ENCODE data around the gene PHF13. TPM values are rescaled to one million over a fixed set of nuclear protein-coding genes. Genes with fewer than 3 reads are reported as not detected.

The PHF13 gene
- polyA plus RNA-seq, 1 donor (not counting 4 experiments of a cell fraction or from before 2014, with no cell fraction given), result 4.5 TPM

- H2AFZ ChIP-seq (ENCODE audit: control insufficient read depth, low read length), result peak overlapping the region; percentile 86
- H3K4me3 ChIP-seq (ENCODE audit: control insufficient read depth in 2 of 3, extremely low read depth in 1 of 3, insufficient read depth in 2 of 3, low read depth in 1 of 3, low read length in 3 of 3), result peak overlapping the region; percentile 78 to 91 (median 90)
- peak overlapping the region; percentile 82 for H3K4me2 ChIP-seq (ENCODE audit: control insufficient read depth, extremely low read depth, insufficient read depth, low read depth, low read length)
- peak overlapping the region; percentile 83 for H3K9ac ChIP-seq (ENCODE audit: control insufficient read depth, extremely low read depth, insufficient read depth, low read length)
- dilution Hi-C loops (cut with MboI; ENCODE audit: extremely low pct_ligation_motif_present, low sequenced_read_pairs), result no loop called here
- no peak for TF ChIP-seq EZH2 (IDR thresholded peaks at IDR 0.05; ENCODE audit: low read length)
- no peak for TF ChIP-seq CTCF (optimal IDR thresholded peaks at IDR 0.05 in 1 of 3, IDR thresholded peaks at IDR 0.05 in 1 of 3, conservative IDR thresholded peaks at IDR 0.05 in 1 of 3; ENCODE audit: extremely low read depth in 1 of 3, insufficient read depth in 2 of 3, low read length in 3 of 3)
- peaks cover 2% of the 10 kb centered on the region for H3K9me1 ChIP-seq (ENCODE audit: control insufficient read depth, extremely low read depth, insufficient read depth, low read length)
- H3K79me2 ChIP-seq (ENCODE audit: control insufficient read depth, insufficient read depth, low read length), result peaks cover 18% of the 10 kb centered on the region
- H4K20me1 ChIP-seq (ENCODE audit: control insufficient read depth, extremely low read depth, insufficient read depth, low read length), result peaks cover 3% of the 10 kb centered on the region
- DNase-seq (ENCODE audit: low read depth, low spot score), result no peak
- peaks cover 0 to 9% of the 10 kb centered on the region in 2 experiments for H3K36me3 ChIP-seq (ENCODE audit: control insufficient read depth in 2 of 2, extremely low read depth in 1 of 2, insufficient read depth in 2 of 2, low read length in 2 of 2)
- peaks cover 26% of the 10 kb centered on the region for H3K4me1 ChIP-seq (ENCODE audit: control insufficient read depth, extremely low read depth, insufficient read depth, low read length)
- peak overlapping the region; percentile 69 for H3K27ac ChIP-seq (ENCODE audit: control insufficient read depth, insufficient read depth, low read length)
- H3K9me3 ChIP-seq (ENCODE audit: control insufficient read depth, low read depth, low read length), result no peaks in the 10 kb centered on the region
- FAIRE-seq, result no peak
- no peaks in the 10 kb centered on the region for H3K27me3 ChIP-seq (ENCODE audit: control insufficient read depth, extremely low read depth, insufficient read depth, low read length)
These were observed 33.4 kb upstream of the PHF13 start for GRCh38 chr1:6580119-6580592.

GRCh38 chr1:6580593-6581409, 32.7 kb upstream of the PHF13 start:
- Histone ChIP-seq H3K4me1 (ENCODE audit: control insufficient read depth, extremely low read depth, insufficient read depth, low read length) (peaks cover 26% of the 10 kb centered on the region), H3K79me2 (ENCODE audit: control insufficient read depth, insufficient read depth, low read length) (peaks cover 18% of the 10 kb centered on the region), H3K27me3 (ENCODE audit: control insufficient read depth, extremely low read depth, insufficient read depth, low read length) (no peaks in the 10 kb centered on the region), H3K9me1 (ENCODE audit: control insufficient read depth, extremely low read depth, insufficient read depth, low read length) (peaks cover 2% of the 10 kb centered on the region), H3K4me2 (ENCODE audit: control insufficient read depth, extremely low read depth, insufficient read depth, low read depth, low read length) (peak overlapping the region; percentile 82), H3K4me3 (ENCODE audit: control insufficient read depth in 2 of 3, extremely low read depth in 1 of 3, insufficient read depth in 2 of 3, low read depth in 1 of 3, low read length in 3 of 3) (peak overlapping the region; percentile 78 to 91 (median 90)), H3K9me3 (ENCODE audit: control insufficient read depth, low read depth, low read length) (no peaks in the 10 kb centered on the region), H4K20me1 (ENCODE audit: control insufficient read depth, extremely low read depth, insufficient read depth, low read length) (peaks cover 4% of the 10 kb centered on the region), H3K27ac (ENCODE audit: control insufficient read depth, insufficient read depth, low read length) (peak overlapping the region; percentile 69), H3K9ac (ENCODE audit: control insufficient read depth, extremely low read depth, insufficient read depth, low read length) (peak overlapping the region; percentile 83), H2AFZ (ENCODE audit: control insufficient read depth, low read length) (no peak overlapping the region), H3K36me3 (ENCODE audit: control insufficient read depth in 2 of 2, extremely low read depth in 1 of 2, insufficient read depth in 2 of 2, low read length in 2 of 2) (peaks cover 0 to 9% of the 10 kb centered on the region in 2 experiments)
- dilution Hi-C loops (cut with MboI; ENCODE audit: extremely low pct_ligation_motif_present, low sequenced_read_pairs), result no loop called here
- TF ChIP-seq CTCF (optimal IDR thresholded peaks at IDR 0.05 in 1 of 3, IDR thresholded peaks at IDR 0.05 in 1 of 3, conservative IDR thresholded peaks at IDR 0.05 in 1 of 3; ENCODE audit: extremely low read depth in 1 of 3, insufficient read depth in 2 of 3, low read length in 3 of 3), result no peak
- no peak for TF ChIP-seq EZH2 (IDR thresholded peaks at IDR 0.05; ENCODE audit: low read length)
- DNase-seq (ENCODE audit: low read depth, low spot score) (no peak), FAIRE-seq (no peak)
